A549 treated with AZD9567 at 1 μM for 4 hours (cell line): Measurements from ENCODE around the gene ANKRD11. TPM values are rescaled to one million over a fixed set of nuclear protein-coding genes. Genes with fewer than 3 reads are reported as not detected.

ENCODE experiments used
- total RNA-seq: library from RNA; stranded (reverse); fragments of 200-300 nt; extraction: Qiagen RNA extraction; gene quantifications from 5 replicates; pipeline ENCODE4 v1.2.3, GENCODE V29; 2022; ENCODE audit not compliant: insufficient read depth

The ANKRD11 gene
- 77.7 to 115 TPM (median 114 TPM) in 5 replicates for total RNA-seq

GRCh38 chr16:89490439-89491237, at the start of gene ANKRD11:
TSS of gene ANKRD11 (minus strand) at chr16:89490561. CDS start at chr16:89317019, 173,542 bp downstream.

DNA sequence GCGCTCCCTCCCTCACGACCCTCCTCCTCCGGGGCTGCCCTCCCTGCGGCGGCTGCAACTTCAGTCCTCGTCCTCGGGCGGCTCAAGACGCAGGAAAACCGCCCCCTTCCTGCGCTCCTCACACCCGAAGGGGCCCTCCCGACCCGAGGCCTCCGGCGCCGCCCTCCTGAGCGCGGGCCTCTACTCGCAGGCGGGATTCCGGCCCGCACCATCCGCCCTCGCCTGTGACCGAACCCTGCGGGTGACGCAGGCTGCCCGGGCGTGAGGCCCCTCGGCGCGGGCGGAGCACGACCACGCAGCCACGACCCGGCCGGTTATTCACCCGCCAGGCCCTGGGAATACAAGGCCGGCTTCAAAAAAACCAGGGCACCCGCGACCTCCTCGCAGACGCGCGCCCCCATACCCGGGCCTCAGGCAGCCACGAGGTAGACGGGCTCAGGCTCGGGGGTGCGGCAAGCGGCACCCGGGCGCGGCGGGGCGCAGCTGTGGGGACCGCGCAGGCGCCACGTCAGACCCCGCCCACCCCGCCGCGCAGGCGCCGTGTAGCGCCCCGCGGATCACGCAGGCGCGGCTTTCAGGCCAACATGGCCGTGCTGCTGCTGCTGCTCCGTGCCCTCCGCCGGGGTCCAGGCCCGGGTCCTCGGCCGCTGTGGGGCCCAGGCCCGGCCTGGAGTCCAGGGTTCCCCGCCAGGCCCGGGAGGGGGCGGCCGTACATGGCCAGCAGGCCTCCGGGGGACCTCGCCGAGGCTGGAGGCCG, 17.7 kb upstream of the ANKRD11 start, which contains the start of gene SPG7:
Gene SPG7 (plus strand): TSS at position 570 of the 757 bp plus-strand sequence. CDS start 15 bp downstream, at position 585.

Other genes with a start within 250 kb of the ANKRD11 start
- 56.2 to 113 TPM (median 104 TPM) in 5 replicates for gene SPG7, start 17.8 kb upstream of the ANKRD11 start, total RNA-seq
- 2,658 to 4,373 TPM (median 4,191 TPM) in 5 replicates for gene RPL13, start 70.1 kb upstream of the ANKRD11 start, total RNA-seq
- gene CPNE7, start 85.2 kb upstream of the ANKRD11 start, total RNA-seq: 38.2 to 80.3 TPM (median 74.3 TPM) in 5 replicates
- gene DPEP1, start 123.1 kb upstream of the ANKRD11 start, total RNA-seq: 0.60 to 1.4 TPM (median 0.99 TPM) in 4 of 5 replicates, not detected in the other
- gene CHMP1A, start 167.1 kb upstream of the ANKRD11 start, total RNA-seq: 91.4 to 130 TPM (median 96.9 TPM) in 5 replicates
- gene SPATA33, start 167.3 kb upstream of the ANKRD11 start, total RNA-seq: 15.6 to 17.3 TPM (median 16.9 TPM) in 5 replicates
- 33.1 to 62.5 TPM (median 51.7 TPM) in 5 replicates for gene CDK10, start 196.1 kb upstream of the ANKRD11 start, total RNA-seq
- gene SPATA2L, start 211.1 kb upstream of the ANKRD11 start, total RNA-seq: 7.7 to 13.6 TPM (median 12.9 TPM) in 5 replicates
- gene VPS9D1, start 230.3 kb upstream of the ANKRD11 start, total RNA-seq: 0.99 to 5.7 TPM (median 4.6 TPM) in 5 replicates
- gene ZNF276, start 231.0 kb upstream of the ANKRD11 start, total RNA-seq: 21.4 to 26.6 TPM (median 22.9 TPM) in 5 replicates